T-helper 2 cell (primary cell): Measurements from ENCODE around the gene MED13.
"Not testable (repeated sequence)": the region's sequence is repeated elsewhere in the genome, so short reads cannot be mapped to it uniquely, and the experiment has no call there.

ENCODE experiments used
- DNase-seq, 5 experiments: peaks; one replicate each; pipeline versions ENCODE4 v3.0.0 to v3.0.0-alpha.2; 2012 to 2022

MED13 gene

GRCh38 chr17:61897548-61898180 lies 167.4 kb downstream of the MED13 start:
- no peak for DNase-seq

- DNase-seq = no peak
Measured at GRCh38 chr17:61895391-61895790, 169.7 kb downstream of the MED13 start.

GRCh38 chr17:61894310-61894709 lies 170.8 kb downstream of the MED13 start:
- DNase-seq = not testable (repeated sequence)
